T-cell (primary cell): Measurements from ENCODE around the gene PROK1. TPM values are rescaled to one million over a fixed set of nuclear protein-coding genes. Genes with fewer than 3 reads are reported as not detected.

Experiments used
- ATAC-seq, 4 experiments: fragments of 200-7000 bp in 3 of 4; fragments of 150-1000 bp in 1 of 4; cut with Tn5 transposase; replicated peaks in 1 of 4; 1 replicate in 3 of 4; 2 replicates in 1 of 4; pipeline ENCODE4 v1.10.0; 2021; ENCODE audit warnings: moderate library complexity in 3 of 4, mild to moderate bottlenecking in 2 of 4, moderate number of reproducible peaks in 1 of 4
- CTCF ChIA-PET, 2 donors: fragments of 300-600 bp; sonication (Branson Sonifier 250); formaldehyde crosslinking; loops; one replicate each; lab custom pipeline; 2022; ENCODE audit warnings: antibody characterized with exemption in 2 of 2; lab: Charles Lee
- POLR2A ChIA-PET, 2 donors: fragments of 300-600 bp; sonication (Branson Sonifier 250); formaldehyde crosslinking; loops; one replicate each; lab custom pipeline; 2022; ENCODE audit warnings: antibody characterized with exemption in 2 of 2; lab: Charles Lee
- DNase-seq, 35 experiments: peaks; one replicate each; pipeline versions ENCODE4 v3.0.0 to v3.0.0-alpha.2; 2013 to 2023
- H3K27ac ChIP-seq: one replicate; pipeline ENCODE4 v1.5.1; 2013; ENCODE audit warnings: low read length
- H3K27me3 ChIP-seq, 2 experiments: replicated peaks in 1 of 2; 1 replicate in 1 of 2; 2 replicates in 1 of 2; pipeline versions ENCODE4 v1.6.1 to v1.7.0; 2013; ENCODE audit warnings: low read length in 1 of 2, mixed read lengths in 1 of 2; ENCODE audit not compliant: control insufficient read depth in 2 of 2, insufficient read depth in 2 of 2; ENCODE audit errors: extremely low read depth in 1 of 2
- H3K36me3 ChIP-seq, 2 donors: 1 replicate in 1 of 2; 2 replicates in 1 of 2; pipeline versions ENCODE4 v1.6.1 to v1.7.0; 2013; ENCODE audit warnings: low read length in 1 of 2; ENCODE audit not compliant: control insufficient read depth in 2 of 2, insufficient read depth in 1 of 2; ENCODE audit errors: extremely low read depth in 1 of 2
- H3K4me1 ChIP-seq, 2 experiments: 1 replicate in 1 of 2; 2 replicates in 1 of 2; pipeline versions ENCODE4 v1.6.1 to v1.7.0; 2013; ENCODE audit warnings: low read length in 2 of 2, mixed read lengths in 1 of 2; ENCODE audit not compliant: insufficient read depth in 2 of 2, control insufficient read depth in 1 of 2; ENCODE audit errors: extremely low read depth in 1 of 2
- H3K4me3 ChIP-seq, 2 donors: 1 replicate in 1 of 2; 2 replicates in 1 of 2; pipeline versions ENCODE4 v1.5.1 to v1.7.0; 2013; ENCODE audit warnings: mild to moderate bottlenecking in 2 of 2, low read length in 1 of 2, moderate library complexity in 1 of 2; ENCODE audit not compliant: control insufficient read depth in 1 of 2; ENCODE audit errors: extremely low read depth in 1 of 2
- H3K9me3 ChIP-seq: 2 replicates; pipeline ENCODE4 v1.7.0; 2013
- H3K27ac Mint-ChIP-seq, 2 donors: one replicate each; pipeline ENCODE4 v1.8.0; 2020 to 2021; ENCODE audit warnings: mild to moderate bottlenecking in 2 of 2, mixed read lengths in 2 of 2
- H3K27me3 Mint-ChIP-seq, 2 donors: one replicate each; pipeline ENCODE4 v1.8.0; 2021 to 2022; ENCODE audit warnings: mixed read lengths in 2 of 2
- H3K36me3 Mint-ChIP-seq: one replicate; pipeline ENCODE4 v1.8.0; 2021; ENCODE audit warnings: mixed read lengths
- H3K4me1 Mint-ChIP-seq, 3 donors: one replicate each; pipeline ENCODE4 v1.8.0; 2020 to 2022; ENCODE audit warnings: mixed read lengths in 3 of 3, mild to moderate bottlenecking in 1 of 3
- H3K4me3 Mint-ChIP-seq, 3 donors: one replicate each; pipeline ENCODE4 v1.8.0; 2020 to 2022; ENCODE audit warnings: mild to moderate bottlenecking in 3 of 3, mixed read lengths in 3 of 3, moderate library complexity in 3 of 3
- H3K9me3 Mint-ChIP-seq, 3 donors: one replicate each; pipeline ENCODE4 v1.8.0; 2020 to 2022; ENCODE audit warnings: mixed read lengths in 3 of 3
- WGBS: methylation state at CpG from one replicate; pipeline ENCODE4 v1.1.5; 2013; ENCODE audit warnings: missing lambda C conversion rate; ENCODE audit not compliant: insufficient coverage; 5-methylcytosine and 5-hydroxymethylcytosine counted together
- total RNA-seq, 35 experiments: library from RNA in 6 of 35; stranded (reverse) in 6 of 35; fragments of 120-200 nt in 1 of 35; gene quantifications; one replicate each; pipeline versions ENCODE4 v1.2.1 to v1.2.4 and lab custom pipeline; 2013 to 2026

PROK1 gene
- total RNA-seq, 5 donors from 2014 or later (not counting 1 experiment from before 2014, with no cell fraction given), result 0.20 TPM; not detected in 4

GRCh38 chr1:110485725-110486124, 34.8 kb downstream of the PROK1 start:
- H3K4me3 Mint-ChIP-seq, result no peak overlapping the region
- 76% methylated on average over 1 of the region's 2 CpGs for WGBS
- no peaks in the 10 kb centered on the region for H3K9me3 ChIP-seq

GRCh38 chr1:110487726-110488125, 36.8 kb downstream of the PROK1 start:
- no peaks in the 10 kb centered on the region for H3K9me3 ChIP-seq
- DNase-seq (no peak), ATAC-seq (no peak)
- Mint-ChIP-seq H3K4me3 (no peak overlapping the region), H3K27me3 (peaks cover 21 to 32% of the 10 kb centered on the region in 2 donors), H3K27ac (no peak overlapping the region), H3K4me1 (peaks cover 0 to 5% (median 4%) of the 10 kb centered on the region in 3 donors), H3K36me3 (no peaks in the 10 kb centered on the region), H3K9me3 (no peaks in the 10 kb centered on the region)
- ChIA-PET CTCF (no interaction called here), POLR2A (no interaction called here)
- H3K4me1 ChIP-seq, result peaks cover 0 to 5% of the 10 kb centered on the region in 2 experiments
- H3K27me3 ChIP-seq, result peaks cover 0 to 33% of the 10 kb centered on the region in 2 experiments
- H3K27ac ChIP-seq, result no peak overlapping the region
- 82% methylated on average over 4 of the region's 8 CpGs for WGBS
- H3K36me3 ChIP-seq, result no peaks in the 10 kb centered on the region
- no peak overlapping the region for H3K4me3 ChIP-seq

More at GRCh38 chr1:110485725-110486124, 34.8 kb downstream of the PROK1 start:
- Histone ChIP-seq H3K27me3 (peaks cover 0 to 36% of the 10 kb centered on the region in 2 experiments), H3K4me1 (peaks cover 0 to 5% of the 10 kb centered on the region in 2 experiments), H3K36me3 (no peaks in the 10 kb centered on the region), H3K4me3 (no peak overlapping the region), H3K27ac (no peak overlapping the region)
- ChIA-PET POLR2A (no interaction called here), CTCF (interaction anchor here in 1 of 2 donors (1.5 kb wide), 1 partner anchor 10 kb away, joined by 3 read pairs; no protein-coding TSS in a partner anchor)
- H3K27me3 Mint-ChIP-seq, result peaks cover 21 to 32% of the 10 kb centered on the region in 2 donors
- H3K36me3 Mint-ChIP-seq, result no peaks in the 10 kb centered on the region
- H3K4me1 Mint-ChIP-seq, result peaks cover 0 to 5% (median 4%) of the 10 kb centered on the region in 3 donors
- H3K9me3 Mint-ChIP-seq, result no peaks in the 10 kb centered on the region
- no peak for ATAC-seq
- no peak for DNase-seq
- H3K27ac Mint-ChIP-seq, result no peak overlapping the region

DNA sequence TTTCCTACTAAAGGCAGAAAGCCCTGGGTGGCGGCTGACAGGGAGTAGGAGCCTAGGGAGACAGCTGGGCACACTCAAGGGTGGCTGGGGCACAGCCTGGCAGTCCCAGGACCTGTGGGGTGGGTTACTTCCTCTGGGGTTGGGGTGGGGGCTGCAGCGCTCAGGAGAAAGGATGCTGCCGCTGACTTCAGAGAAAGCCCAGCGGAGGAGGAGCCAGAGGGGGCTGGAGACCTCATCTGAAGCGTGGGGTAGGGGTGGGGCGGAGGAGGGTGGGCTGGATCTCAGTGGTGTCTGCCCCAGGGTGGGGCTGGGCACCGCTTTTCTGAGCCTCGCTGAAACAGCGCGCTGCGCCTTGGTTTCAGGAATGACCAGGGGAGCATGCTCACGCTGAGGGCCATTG, 37.2 kb downstream of the PROK1 start:
- no peaks in the 10 kb centered on the region for H3K9me3 ChIP-seq
- no peaks in the 10 kb centered on the region for H3K36me3 ChIP-seq
- Mint-ChIP-seq H3K36me3 (no peaks in the 10 kb centered on the region), H3K4me1 (peaks cover 0 to 3% (median 2%) of the 10 kb centered on the region in 3 donors), H3K4me3 (no peak overlapping the region), H3K27ac (no peak overlapping the region), H3K27me3 (peaks cover 21 to 31% of the 10 kb centered on the region in 2 donors), H3K9me3 (no peaks in the 10 kb centered on the region)
- POLR2A ChIA-PET, result no interaction called here
- peaks cover 0 to 5% of the 10 kb centered on the region in 2 experiments for H3K4me1 ChIP-seq
- DNase-seq (no peak), ATAC-seq (no peak)
- CTCF ChIA-PET, result no interaction called here
- H3K27me3 ChIP-seq, result peaks cover 0 to 29% of the 10 kb centered on the region in 2 experiments
- 76% methylated on average over 11 of the region's 12 CpGs for whole genome bisulfite sequencing
- no peak overlapping the region for H3K27ac ChIP-seq
- H3K4me3 ChIP-seq, result no peak overlapping the region

DNA sequence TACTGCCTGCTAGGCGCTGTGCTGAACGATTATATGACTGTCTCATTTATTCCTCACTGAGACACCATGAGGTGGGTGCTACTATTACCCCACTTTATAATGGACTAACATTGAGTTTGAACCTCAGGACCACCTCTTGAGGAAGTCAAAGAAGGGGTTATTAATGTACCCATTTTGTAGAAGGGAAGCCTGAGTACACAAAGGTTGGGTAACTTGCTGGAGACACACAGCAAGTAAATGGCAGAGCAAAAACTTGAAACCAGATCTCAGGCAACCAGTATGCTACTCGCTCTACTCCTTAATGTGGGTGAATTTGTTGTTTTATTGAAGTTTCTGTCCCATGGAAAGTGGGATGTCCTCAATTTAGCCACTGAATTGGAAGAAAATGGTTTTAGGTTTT, 37.9 kb downstream of the PROK1 start:
- Histone ChIP-seq H3K4me3 (no peak overlapping the region), H3K9me3 (no peaks in the 10 kb centered on the region), H3K27me3 (peaks cover 0 to 22% of the 10 kb centered on the region in 2 experiments), H3K36me3 (no peaks in the 10 kb centered on the region), H3K27ac (no peak overlapping the region), H3K4me1 (peaks cover 0 to 5% of the 10 kb centered on the region in 2 experiments)
- CTCF ChIA-PET, result no interaction called here
- POLR2A ChIA-PET, result no interaction called here
- no peak for ATAC-seq
- Mint-ChIP-seq H3K9me3 (no peaks in the 10 kb centered on the region), H3K36me3 (no peaks in the 10 kb centered on the region), H3K27me3 (peaks cover 17 to 24% of the 10 kb centered on the region in 2 donors), H3K27ac (no peak overlapping the region), H3K4me3 (no peak overlapping the region), H3K4me1 (no peaks in the 10 kb centered on the region)
- no peak for DNase-seq
- 100% methylated on average over 1 of the region's 3 CpGs for WGBS

DNA sequence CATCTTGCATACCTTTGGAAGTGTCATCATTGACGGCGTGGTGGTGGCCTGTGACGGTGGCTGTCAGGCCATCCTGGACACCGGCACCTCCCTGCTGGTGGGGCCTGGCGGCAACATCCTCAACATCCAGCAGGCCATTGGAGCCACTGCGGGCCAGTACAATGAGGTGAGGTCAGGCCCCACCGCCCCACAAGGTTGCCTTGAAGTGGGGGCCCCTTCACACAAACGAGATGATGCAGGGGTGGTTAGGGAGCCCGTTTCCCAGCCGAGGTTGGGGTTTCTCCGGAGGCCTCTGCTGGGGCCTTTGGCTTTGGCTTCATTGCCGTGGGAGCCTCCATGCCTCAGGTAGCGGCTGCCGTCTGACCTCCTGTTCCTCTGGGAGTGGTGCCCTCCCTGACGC, 38.5 kb downstream of the PROK1 start:
- Mint-ChIP-seq H3K27ac (no peak overlapping the region), H3K4me1 (no peaks in the 10 kb centered on the region), H3K27me3 (peaks cover 17 to 18% of the 10 kb centered on the region in 2 donors), H3K4me3 (no peak overlapping the region), H3K36me3 (no peaks in the 10 kb centered on the region), H3K9me3 (no peaks in the 10 kb centered on the region)
- ATAC-seq (no peak), DNase-seq (no peak)
- peaks cover 0 to 5% of the 10 kb centered on the region in 2 experiments for H3K4me1 ChIP-seq
- POLR2A ChIA-PET, result no interaction called here
- H3K27me3 ChIP-seq, result peaks cover 0 to 21% of the 10 kb centered on the region in 2 experiments
- CTCF ChIA-PET, result no interaction called here
- no peak overlapping the region for H3K27ac ChIP-seq
- 91% methylated on average over 12 of the region's 15 CpGs for WGBS
- no peaks in the 10 kb centered on the region for H3K36me3 ChIP-seq
- H3K9me3 ChIP-seq, result no peaks in the 10 kb centered on the region
- H3K4me3 ChIP-seq, result no peak overlapping the region

DNA sequence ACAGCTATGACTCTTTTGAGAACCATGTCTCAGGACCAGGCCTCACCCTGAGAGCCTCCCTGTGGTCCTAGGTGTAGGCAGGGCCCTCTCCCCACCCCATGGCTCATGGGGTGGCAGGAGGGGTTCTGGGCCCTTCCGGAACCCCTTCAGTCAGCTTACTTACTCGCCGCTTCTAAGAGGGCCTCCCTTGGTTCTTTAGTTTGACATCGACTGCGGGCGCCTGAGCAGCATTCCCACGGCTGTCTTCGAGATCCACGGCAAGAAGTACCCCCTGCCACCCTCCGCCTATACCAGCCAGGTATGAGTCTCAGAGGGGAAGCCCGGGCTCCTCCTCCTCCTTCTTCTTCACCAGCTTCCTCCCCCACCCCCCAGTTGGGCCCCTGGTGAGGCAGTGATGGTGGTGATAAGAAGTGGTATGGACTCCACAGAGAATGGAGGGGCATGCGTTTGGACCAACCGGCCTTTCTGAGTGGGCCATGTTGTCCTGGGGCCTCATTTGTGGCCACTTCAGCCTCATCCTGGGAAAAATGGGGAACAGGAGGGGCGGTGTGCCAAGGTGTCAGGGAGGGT, 39.1 kb downstream of the PROK1 start:
- Mint-ChIP-seq H3K27ac (no peak overlapping the region), H3K4me3 (no peak overlapping the region), H3K36me3 (no peaks in the 10 kb centered on the region), H3K27me3 (peaks cover 14 to 15% of the 10 kb centered on the region in 2 donors), H3K4me1 (no peaks in the 10 kb centered on the region), H3K9me3 (no peaks in the 10 kb centered on the region)
- Histone ChIP-seq H3K4me3 (no peak overlapping the region), H3K27ac (no peak overlapping the region), H3K4me1 (peaks cover 0 to 5% of the 10 kb centered on the region in 2 experiments), H3K36me3 (no peaks in the 10 kb centered on the region), H3K27me3 (peaks cover 0 to 15% of the 10 kb centered on the region in 2 experiments), H3K9me3 (no peaks in the 10 kb centered on the region)
- ATAC-seq (no peak), DNase-seq (no peak)
- ChIA-PET POLR2A (interaction anchor here in 1 of 2 donors (0.6 kb wide), 1 partner anchor 135 kb away, joined by 10 read pairs; no protein-coding TSS in a partner anchor), CTCF (no interaction called here)
- 79% methylated on average over 9 of the region's 14 CpGs for WGBS
